Measurements from ENCODE around the gene CEP43.

The CEP43 gene

DNA sequence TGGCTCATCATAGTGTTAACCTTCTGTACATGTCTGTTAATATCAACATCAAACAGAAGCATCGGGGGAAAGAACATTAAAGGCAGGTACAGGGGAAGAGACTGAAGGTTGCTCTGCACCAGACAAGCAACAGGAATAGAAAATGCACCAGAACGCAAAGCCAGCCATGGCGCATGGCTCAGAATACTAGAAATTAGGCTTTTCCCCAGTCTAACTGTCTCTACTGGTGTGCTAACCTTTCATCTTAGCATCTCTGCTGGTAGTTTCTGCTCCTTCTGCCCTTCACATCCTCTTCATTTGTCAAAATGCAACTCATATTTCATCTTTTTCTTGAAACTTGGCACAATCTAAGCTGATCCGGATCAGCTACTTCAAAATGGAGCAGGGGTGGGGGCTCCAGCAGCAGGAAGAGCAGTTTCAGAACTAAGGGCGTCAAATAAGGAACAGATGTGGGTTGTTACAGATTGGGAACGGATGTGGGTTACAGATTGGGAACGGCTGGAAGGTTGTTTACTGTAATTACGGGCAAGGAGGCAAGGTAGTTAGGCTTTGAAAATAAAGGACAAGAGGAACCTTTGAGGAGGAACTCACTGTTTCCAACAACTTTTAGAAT is 29.7 kb upstream of the CEP43 start:
- no peak for DNase-seq

DNA sequence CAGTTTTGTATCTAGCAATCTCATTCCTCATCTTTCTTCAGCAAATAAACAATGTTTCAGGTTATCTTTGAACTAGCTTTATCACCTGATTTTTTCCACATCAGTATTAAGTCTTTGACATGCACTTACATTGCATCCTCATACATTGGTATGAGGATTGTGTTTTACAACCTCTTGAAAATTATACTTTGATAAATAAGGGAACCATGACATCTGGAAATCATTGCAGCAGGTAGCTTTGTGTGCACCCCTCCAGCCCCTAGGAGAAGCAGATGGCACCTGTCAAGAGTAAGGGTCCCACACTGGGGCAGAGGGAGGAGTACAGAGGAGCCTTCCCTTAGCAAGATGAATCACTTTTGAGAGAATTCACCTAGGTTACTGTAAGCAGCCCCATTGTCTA is 29.1 kb upstream of the CEP43 start:
- no peak for DNase-seq

DNA sequence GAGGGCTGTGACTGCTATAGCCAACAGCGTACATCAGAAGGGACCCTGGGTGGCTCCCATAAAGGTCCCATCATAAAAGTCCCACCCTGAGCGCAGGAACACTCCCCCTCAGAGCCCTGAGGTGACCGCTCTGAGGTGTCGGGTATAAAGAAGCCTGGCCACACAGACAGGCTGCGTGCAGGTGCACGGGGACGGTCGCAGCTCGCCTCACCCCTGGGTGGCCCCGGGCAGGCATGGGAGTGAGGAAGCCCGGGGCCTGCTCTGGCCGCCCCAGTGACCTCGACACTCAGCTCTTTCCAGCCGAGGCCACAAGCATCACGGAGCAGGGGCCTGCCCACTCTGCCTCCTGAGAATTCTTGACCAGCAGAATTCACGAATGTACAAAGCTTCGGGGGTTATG is 28.4 kb upstream of the CEP43 start:
- no peak for DNase-seq

DNA sequence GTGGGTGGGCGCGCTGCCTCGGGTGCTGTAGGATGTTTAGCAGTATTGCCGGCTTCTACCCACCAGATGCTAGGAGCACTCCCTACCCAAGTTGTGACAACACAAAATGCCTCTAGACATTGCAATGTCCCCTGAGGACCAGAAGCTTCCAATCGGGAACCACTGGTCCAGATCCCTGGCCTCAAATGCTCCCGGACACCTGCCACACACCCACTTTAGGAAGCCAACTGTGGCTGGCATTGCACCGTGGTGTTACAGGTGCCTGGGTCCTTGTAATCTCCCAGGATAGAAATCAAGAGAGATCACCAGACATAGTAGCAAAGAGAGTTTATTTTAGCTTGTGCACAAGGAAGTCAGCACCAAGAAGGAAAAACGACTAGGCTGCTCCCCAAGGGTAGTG is 27.9 kb upstream of the CEP43 start:
- DNase-seq = no peak

DNA sequence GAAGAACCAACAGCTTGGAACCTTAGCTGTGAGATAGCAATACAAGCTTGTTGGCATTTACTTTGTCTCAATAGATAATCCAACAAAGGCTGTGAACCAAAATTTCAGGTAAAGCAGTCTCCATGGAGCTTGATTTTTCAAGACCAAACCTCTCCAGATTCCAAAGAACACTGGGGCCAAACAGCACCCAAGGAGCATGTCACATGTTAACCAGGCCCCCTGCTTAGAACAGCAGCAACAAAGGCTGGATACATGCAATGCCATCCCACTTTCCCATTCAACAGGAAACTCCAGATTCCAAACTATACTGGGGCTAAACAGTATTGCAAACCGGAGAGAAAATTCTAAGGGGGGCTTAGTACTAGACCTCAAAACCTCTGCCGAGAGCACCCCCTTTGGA is 27.1 kb upstream of the CEP43 start:
- no peak for DNase-seq

DNA sequence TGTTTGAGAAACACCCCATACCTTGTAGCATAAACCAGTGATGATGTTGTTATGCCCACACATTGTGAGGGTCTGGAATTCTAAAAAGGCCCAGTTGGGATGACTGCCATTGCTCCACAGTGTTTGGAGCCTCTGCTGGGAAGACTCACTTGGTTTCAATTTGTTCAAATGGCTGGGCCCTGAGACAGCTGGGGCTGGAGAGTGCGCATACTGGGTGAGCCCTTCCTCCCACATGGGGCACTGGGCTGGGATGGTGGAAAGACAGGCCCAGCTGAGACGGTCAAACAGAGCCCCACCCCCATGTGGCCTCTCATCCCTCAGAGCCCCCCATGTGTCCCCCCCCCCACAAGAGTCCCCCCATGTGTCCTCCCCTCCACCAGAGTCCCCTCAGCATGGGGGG is 22.6 kb upstream of the CEP43 start:
- DNase-seq = no peak

DNA sequence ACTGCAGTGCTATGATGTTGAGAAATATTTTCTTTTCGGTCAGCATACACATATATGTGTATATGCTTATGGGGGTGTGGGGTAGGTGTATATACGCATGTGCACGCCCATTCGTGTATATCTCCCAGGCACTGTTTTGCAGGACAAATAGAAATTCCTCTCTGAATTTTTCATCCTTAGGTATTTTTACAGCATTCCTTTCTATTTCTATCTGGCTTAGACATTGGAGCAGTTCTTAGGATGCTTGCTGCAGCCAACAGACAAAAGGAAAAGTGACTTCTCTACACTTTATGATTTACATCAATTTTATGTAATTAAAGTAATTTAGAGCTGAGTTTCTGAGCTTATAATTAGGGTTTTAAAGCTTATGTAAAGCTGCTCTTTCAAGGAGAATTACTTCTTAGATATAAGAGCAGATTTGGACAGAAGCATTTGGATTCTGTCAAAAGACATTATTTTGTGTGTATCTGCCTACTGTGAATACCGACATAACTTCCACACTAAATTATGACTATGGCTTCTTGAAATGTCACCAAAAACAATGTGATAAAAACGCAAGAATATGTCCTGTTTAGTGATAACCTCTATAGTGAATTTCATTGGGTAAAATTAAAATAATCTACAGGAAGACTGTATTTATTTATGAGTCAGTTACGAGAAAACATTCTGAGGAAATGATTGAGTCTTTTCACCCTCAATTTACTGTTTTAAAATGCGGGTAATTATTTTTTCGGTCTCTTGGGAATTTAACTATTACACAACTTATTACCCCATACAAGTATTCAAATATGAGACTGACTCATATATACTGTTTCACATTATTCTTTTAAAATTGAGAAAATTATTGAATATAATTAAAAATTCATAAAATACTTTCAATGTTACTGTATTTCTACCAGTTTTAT is 21.3 kb upstream of the CEP43 start:
- no peak for DNase-seq

DNA sequence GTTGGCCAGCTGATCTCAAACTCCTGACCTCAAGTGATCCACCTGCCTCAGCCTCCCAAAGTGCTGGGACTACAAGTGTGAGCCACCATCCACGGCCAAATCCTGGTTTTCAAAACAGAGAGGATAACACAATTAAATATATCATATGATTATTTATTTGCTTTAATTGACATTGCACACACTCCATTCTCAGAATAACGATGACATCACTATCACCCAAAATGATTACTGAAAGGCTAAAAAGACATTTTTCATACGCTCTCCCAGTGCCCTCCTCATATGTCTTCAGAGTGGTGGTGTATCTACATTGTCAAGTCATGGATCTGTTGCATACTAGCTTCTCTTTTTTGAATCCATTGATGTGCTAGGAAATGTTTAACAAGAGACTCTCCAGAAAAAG is 18.5 kb upstream of the CEP43 start:
- DNase-seq = no peak

DNA sequence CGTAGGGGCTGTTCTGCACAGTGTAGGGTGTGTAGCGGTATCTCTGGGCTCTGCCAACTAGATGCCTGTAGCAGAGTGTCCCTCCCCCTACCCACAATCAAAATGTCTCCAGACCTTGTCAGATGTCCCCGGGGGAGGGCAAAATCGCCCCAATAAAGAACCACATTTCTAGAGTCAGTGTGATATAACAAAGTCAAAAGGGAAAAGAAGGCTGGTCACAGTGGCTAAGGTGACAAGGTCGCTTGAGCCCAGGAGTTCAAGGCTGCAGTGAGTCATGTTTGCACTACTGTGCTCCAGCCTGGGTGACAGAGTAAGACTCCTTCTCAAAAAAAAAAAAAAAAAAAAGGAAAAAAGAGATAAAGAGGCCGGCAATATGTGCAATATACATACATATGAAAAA is 11.7 kb upstream of the CEP43 start:
- no peak for DNase-seq

DNA sequence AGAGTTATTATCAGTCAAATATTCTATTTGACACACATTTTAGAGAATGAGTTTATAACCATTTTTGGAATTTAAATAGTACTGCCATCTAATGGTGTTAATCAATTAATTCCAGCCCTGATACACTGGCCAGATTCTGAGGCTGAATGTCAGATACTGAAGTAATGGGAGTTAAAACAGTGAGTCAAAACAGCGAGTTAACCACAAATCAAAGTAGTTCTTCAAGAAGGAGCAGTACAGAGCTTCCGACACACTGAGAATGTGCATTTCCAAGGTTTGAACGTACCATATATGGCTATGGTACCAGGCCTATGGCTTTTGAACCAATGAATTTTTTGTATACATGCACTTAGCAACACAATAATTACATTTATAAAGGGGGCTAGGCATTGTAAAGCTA is 11.3 kb upstream of the CEP43 start:
- no peak for DNase-seq

DNA sequence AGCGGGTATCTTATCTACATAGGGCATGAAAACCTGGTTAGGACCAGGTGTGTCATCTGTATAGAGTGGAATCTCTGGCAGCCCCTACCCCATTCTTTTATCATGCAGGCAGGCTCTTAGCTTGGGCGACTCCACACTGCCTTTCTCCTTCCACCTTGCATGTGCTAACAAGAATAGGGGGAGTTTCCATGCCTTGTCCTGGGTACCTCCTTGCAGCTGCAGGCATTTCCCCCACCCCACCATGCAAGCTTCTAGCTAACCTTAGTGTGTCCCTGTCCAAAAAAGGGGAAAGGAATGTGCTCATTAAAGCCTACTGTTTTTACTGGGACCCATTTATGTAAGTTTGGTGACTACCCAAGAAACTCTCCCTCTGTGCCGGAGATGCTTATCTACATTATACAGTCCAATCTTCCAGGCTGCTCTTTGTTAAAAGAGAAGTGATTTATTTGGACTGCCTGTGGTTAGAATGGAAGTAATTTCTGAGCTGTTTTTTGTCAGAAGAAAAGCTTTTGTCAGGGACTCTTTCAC is 10.5 kb upstream of the CEP43 start:
- peak; percentile 80 for DNase-seq

DNA sequence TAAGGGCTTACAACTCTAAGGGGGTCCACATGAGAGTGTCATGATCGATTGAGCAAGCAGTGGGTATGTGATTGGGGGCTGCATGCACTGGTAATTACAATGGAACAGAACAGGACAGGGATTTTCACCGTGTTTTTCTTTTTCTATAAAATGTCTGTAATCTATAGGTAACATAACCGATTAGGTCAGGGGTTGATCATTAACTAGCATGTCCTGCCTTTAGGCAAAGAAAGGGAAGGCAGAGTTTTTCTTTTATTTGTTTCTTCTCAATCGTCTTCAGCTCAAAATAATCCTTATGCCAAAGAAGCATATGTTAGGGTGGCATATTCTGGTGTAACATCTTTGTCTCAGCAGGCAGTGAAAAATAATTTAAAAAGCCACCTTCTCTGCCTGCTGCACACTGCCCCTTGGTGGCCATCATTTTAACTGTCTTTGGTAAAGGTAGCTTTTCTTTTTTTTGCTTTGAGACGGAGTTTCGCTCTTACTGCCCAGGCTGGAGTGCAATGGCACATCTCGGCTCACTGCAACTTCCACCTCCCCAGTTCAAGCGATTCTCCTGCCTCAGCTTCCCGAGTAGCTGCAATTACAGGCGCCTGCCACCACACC is 9.7 kb upstream of the CEP43 start:
- no peak for DNase-seq

DNA sequence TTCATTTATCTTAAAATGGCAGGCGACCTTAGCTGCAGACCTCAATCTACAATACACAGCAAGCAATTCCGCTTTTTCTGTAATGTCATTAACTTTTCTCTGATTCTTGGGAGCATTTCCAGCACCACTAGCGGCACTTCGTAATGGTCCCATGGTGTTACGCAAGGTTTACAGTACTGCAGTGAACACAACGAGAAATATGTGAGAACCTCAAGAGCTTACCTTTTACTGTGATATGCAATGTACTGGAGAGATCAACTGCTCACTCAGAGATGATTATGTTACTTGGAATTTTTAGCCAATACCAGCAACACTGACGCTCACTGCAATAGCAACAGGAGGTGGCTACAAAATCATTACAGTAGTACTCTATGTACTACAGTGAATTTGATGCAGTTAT is 2.8 kb upstream of the CEP43 start:
- DNase-seq = no peak

DNA sequence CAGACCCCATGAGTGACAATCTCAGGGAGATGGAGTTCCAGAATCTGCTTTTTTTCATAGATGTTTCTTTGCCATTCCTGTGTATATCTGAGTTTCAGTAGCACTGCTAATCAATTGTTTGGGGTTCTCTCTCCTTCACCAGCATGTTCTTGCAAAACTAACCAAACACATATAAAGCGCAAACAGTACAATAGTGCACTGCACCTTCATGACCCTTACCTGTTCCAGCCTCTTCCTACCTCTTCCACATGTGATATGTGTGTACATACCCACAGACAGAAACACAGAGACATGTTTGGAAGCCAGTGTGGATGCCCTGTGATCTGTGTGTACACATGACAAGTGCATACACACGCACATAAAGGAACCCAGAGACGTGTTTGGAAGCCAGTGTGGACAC is 1.8 kb upstream of the CEP43 start:
- no peak for DNase-seq

DNA sequence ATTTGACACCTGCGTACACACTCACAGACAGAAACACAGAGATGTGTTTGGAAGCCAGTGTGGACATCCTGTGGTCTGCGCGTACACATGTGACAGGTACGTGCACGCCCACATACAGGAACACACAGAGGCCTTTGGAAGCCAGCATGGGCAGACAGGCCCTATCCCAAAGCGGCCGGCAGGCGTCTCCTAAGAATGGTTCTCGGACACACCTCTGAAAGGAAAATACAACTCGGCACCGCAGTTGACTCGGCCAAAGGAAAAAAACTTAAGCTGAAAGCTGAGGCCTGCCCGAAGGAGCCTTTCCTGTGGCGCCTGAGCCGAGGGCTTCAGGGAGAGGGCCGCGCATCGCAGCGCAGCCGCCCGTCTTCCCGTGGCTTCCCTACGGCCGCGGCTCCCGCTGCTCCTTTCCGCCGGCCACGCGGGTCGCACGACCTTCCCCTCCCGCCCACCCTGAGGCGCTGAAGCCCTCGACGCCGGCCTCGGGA is 1.4 kb upstream of the CEP43 start:
- peak; percentile 89 for DNase-seq

DNA sequence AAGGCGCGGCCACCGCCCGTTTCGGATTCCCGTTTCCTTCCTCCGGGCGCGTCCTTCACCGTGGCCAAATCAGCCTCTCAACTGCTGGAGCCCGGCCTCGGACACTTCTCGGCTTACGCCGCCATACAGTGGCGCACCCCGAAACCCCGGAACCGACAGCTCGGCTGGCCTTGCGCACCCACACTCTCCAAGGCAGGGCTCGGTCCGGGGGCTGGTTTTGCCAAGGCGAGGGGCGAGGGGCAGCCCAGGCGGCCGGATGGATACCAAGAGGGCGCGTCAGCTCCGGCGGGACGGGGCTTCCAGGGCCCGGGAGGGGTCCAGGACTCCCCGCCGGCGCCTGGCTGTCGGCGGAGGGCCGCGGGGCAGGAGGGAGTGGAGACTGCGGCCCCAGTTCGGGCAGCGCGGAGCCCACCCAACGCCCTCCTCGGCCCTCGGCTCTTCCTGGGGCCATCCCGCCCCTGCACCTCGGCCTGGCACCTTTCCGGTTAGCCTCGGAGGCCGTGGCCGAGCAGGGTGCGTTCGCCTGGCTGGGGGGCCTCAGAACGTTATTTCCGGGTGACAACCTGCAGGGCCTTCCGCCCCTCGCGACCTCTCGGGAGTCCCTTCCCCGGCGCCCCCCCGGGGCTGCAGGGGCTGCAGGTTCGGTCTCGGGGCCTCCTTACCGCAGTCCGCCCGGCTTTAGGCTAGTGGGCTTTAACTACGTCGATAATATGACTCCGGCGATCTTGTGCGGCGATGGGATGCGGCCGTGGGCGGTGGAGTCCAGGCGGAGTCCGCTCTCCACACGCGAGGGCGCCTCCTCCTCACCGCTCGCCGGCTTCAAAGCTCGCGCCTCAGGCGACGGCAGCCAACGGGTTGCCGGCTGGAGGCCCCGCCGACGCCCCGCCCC is 697 bp upstream of the CEP43 start:
- DNase-seq = peak; percentile 62

DNA sequence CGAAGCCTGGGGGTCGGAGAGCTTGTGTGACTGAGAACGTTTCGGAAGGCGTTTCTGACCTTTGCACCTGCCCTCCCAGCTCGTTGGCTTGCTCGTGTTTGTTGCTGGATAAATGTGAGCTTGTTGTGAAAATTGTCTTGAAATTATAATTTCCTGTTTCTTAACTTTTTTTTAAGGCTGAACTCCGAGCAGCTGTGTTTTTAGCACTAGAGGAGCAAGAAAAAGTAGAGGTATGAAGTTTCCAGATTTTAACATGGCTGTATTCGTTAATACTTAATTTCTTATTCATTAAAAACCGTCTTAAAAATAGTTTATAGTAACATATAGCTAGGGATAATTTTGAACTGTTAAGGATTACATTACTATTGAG is 672 bp downstream of the CEP43 start:
- no peak for DNase-seq

DNA sequence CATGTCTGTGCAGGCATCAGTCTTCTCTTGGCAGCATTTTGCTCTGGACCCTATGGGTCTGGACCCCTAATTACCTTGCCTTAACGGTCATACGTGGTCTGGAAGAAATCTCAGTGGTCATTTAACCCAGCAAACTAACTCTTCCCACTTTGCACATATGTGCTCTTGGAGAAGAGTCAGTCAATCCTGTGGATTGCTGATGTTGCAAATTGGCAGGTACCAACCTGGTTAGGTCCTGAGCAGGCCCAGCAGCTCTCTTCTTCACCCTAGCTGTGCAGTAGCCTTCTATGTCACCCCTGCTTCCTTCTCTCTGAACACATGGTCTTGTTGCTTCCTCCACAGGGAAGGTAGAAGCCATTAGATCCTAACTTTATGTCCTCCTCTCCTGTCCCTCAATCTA is 1.6 kb downstream of the CEP43 start:
- DNase-seq = no peak

DNA sequence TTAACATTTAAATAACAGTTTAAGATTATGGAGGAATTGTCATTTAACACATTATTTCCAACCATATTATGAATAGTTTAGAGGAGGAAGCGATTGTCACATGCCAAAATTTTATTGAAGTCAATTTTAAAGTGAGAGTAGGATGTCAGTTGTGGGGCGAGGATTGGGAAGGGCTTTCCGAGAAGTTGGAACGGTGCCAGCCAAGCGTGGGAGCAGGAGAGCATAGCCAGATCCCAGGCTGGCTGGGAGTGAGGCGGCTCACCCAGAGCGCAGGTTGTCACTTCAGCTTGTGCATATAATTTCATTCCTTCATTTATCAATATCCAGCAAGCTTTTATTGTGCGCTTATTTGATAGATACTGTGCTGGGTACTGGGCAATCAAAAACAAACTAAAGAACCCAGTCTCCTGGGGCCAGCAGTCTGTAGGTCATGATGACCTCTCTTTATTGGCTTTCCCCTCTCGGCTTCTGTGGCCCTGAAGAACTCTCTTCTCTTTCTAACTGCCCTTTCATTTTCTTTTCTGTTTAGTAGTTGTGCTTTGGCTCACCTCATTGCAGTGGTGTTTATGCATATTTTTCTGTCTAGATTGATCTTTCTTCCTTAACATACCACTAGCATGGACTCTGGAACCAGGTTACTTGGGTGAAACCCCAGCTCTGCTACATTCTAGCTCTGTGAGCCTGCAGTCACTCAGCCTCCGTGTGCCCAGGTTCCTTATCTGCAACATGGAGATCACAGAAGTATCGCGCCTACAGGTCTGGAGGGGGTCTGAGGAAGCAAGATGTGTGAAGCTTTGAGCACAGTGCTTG is 6.4 kb downstream of the CEP43 start:
- no peak for DNase-seq

DNA sequence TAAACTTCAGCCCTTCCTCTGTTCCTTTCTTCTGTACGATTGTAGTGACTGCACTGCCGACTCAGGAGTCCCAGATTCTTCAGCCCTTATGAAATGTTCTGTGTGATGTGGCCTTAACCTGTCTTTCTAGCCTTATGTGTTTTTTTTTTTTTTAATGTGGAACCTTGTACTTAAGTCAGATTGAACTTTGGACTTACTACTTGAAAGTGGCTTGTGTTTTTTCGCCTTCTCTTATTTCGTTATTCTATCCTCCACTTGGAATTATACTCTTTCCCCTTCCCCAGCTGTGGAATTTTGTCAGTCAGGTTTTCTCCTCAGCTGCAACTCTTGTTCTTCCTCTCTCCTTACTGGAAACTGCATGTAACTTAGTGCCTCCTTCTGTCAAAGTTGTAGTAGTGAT is 8.8 kb downstream of the CEP43 start:
- no peak for DNase-seq

DNA sequence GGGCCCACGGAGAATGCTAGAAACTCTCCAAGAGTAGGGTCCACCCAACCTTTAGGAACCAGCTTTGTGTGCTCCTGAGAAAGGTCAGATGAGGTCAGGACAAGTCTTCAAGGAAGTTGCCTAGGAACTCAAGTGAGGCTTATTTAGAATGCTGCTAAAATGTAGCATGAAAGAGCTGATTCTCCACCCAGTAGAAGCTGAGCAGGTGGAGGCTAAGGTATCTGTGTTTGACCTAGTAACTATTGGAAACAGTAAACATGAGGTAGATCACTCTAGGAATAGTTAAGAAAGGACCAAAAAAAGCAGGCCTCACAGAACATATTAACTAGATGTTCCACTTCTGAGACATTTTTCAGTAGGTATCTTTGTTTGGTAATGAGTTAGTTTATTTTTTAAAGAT is 13.9 kb downstream of the CEP43 start:
- DNase-seq = no peak

DNA sequence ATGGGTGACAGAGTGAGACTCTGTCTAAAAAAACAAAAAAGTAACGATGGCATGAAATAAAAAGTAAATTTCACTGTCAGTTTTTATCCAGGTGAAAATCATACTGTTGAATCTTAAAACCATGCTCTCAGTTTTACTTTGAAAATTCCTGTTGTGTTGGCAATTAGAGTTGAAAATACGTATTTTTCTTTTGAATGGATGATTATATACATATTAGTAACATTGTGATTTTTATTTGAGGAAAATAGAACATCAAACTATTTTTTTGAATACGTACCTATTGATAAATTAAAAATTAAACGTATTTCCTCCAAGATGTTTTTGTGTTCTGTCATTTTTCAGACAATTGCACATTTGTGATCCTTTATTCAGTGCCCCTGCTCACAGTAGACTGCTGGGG is 14.7 kb downstream of the CEP43 start:
- DNase-seq = no peak

Data from islet precursor cell (in vitro differentiated cells).